Measurements from ENCODE around the gene MNT.

DNA sequence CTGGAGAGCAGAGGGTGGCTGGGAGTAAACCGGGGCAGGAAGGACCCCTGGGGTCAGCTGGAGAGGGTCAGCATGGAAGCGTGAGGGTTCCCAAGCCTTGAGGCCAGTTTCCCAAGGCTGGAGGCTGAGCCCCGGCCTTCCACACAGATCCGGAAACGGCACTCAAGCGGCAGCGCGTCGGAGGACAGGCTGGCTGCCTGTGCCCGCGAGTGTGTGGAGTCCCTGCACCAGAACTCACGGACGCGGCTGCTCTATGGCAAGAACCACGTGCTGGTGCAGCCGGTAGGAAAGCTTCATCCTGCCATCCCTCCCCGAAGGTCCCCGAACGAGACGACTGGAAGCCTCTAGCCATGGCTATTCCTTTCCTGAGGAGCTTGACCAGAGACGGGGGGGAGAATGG is 37.5 kb downstream of the MNT start:
- TF ChIP-seq, protein P1, sequence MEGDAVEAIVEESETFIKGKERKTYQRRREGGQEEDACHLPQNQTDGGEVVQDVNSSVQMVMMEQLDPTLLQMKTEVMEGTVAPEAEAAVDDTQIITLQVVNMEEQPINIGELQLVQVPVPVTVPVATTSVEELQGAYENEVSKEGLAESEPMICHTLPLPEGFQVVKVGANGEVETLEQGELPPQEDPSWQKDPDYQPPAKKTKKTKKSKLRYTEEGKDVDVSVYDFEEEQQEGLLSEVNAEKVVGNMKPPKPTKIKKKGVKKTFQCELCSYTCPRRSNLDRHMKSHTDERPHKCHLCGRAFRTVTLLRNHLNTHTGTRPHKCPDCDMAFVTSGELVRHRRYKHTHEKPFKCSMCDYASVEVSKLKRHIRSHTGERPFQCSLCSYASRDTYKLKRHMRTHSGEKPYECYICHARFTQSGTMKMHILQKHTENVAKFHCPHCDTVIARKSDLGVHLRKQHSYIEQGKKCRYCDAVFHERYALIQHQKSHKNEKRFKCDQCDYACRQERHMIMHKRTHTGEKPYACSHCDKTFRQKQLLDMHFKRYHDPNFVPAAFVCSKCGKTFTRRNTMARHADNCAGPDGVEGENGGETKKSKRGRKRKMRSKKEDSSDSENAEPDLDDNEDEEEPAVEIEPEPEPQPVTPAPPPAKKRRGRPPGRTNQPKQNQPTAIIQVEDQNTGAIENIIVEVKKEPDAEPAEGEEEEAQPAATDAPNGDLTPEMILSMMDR (IDR thresholded peaks at IDR 0.05 in 4 of 5, conservative IDR thresholded peaks at IDR 0.05 in 1 of 5) = no peak
- no peak for TF ChIP-seq POLR2A (IDR thresholded peaks at IDR 0.05)

Data from gastrocnemius medialis (tissue), 4 donors.